H7 (cell line): ENCODE data around the gene C15orf61. TPM values are rescaled to one million over a fixed set of nuclear protein-coding genes. Genes with fewer than 3 reads are reported as not detected.

Experiments used
- DNase-seq: peaks from one replicate; pipeline ENCODE4 v3.0.0; 2012
- H3K27me3 ChIP-seq: 2 replicates; pipeline ENCODE4 v1.6.0; 2011; ENCODE audit warnings: mild to moderate bottlenecking, low read length; ENCODE audit not compliant: control insufficient read depth, insufficient read depth
- H3K36me3 ChIP-seq: replicated peaks from 2 replicates; pipeline ENCODE4 v1.5.1; 2011; ENCODE audit warnings: low read length; ENCODE audit not compliant: control insufficient read depth, insufficient read depth
- H3K4me3 ChIP-seq: 2 replicates; pipeline ENCODE4 v1.5.1; 2011; ENCODE audit warnings: low read depth, mild to moderate bottlenecking, control low read depth, low read length, moderate library complexity; ENCODE audit not compliant: insufficient read depth
- total RNA-seq: library from RNA; depleted of rRNA; stranded (reverse); fragments of >200 nt; shearing (Covaris generic); gene quantifications from 2 replicates; pipeline ENCODE4 v1.2.3, GENCODE V29; 2014

C15orf61 gene
- total RNA-seq, 1 experiment from 2014 or later = 1.1 TPM

DNA sequence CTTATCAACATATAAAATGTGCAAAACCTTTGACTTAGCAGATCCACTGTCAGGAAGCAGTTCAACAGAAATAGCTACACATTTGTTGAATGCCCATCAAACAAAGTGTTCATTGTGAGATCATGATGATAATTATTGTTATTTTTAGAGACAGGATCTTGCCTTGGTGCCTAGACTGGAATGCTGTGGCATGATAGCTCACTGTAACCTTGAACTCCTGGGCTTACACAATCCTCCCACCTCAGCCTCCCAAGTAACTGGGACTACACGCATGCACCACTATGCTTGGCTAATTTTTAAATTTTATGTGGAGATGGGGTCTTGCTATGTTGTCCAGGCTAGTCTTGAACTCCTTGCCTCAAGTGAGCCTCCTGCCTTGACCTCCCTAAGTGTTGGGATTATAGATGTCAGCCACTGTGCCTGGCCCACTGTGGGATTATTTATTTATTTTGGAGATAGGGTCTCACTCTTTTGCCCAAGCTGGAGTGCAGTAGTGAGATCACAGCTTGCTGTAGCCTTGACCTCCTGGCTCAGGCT lies 30.3 kb downstream of the C15orf61 start:
- no peaks in the 10 kb centered on the region for H3K27me3 ChIP-seq
- peaks cover 2% of the 10 kb centered on the region for H3K36me3 ChIP-seq
- DNase-seq = no peak
- H3K4me3 ChIP-seq = no peak overlapping the region

DNA sequence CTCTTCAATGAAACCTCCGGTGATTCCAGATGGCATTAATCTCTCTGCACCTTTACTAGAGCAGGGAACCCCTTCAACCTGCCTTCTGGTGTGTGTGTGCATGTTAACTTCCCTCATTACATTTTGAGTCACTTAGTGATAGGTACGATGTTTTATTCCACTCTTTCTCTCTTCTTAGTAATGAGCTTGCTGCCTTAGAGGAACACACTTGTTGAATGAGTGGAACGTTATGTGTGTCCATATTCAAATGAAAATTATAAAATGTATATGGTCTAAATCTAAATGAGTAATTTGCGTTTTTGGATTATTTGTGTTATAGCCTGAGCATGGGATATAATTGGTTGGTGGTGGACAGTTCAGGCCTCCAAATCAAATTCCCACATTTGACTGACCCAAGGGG lies 33.6 kb downstream of the C15orf61 start:
- H3K36me3 ChIP-seq = peaks cover 2% of the 10 kb centered on the region
- no peak for DNase-seq
- no peaks in the 10 kb centered on the region for H3K27me3 ChIP-seq
- no peak overlapping the region for H3K4me3 ChIP-seq

DNA sequence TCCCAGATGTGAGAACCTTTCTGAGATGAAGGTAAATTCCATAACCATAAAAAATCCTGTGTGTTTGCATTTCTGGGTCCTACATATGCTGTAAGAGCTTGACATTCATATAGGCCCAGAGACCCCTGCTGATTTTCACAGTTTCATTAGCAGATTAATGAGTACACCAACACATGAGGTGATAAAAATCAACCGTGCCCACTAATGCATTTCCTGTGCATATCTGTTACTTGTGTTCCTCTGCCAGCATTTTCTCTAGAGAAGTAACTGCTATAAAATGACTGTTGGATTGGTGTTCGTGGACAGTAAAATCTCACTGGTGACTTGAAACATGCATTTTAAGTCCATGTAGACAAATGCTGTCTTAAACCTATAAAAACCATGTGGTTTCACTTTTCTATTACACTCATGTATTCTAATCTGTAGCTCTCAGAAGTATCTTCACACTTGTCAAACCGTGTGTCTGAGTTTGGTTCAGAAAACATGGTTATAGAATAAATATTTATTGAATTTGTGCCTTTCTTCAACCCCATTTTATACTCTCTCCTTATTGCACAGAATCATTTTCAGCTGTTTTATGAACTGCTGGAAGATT lies 36.1 kb downstream of the C15orf61 start:
- no peaks in the 10 kb centered on the region for H3K27me3 ChIP-seq
- DNase-seq = no peak
- no peak overlapping the region for H3K4me3 ChIP-seq
- H3K36me3 ChIP-seq = no peaks in the 10 kb centered on the region

DNA sequence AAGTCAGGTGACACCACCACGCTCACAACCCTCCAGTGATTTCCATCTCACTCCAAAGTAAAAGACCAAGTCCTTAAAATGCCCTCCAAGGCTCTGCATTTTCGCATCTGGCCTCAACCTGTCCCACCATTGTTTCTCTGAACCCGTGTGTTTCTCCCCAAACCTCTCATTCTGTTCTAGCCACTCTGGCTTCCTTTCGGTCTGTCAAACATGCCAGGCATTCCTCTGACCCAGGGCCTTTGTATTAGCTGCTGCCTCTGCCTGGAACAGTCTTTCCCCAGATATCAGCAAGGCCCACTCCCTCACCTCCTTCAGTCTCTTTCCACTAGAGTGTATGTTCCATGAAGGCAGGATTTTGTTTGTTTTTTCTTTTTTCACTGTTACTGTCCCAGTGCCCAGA lies 37.6 kb downstream of the C15orf61 start:
- peak; percentile 52 for DNase-seq
- H3K27me3 ChIP-seq = no peaks in the 10 kb centered on the region
- H3K4me3 ChIP-seq = no peak overlapping the region
- H3K36me3 ChIP-seq = no peaks in the 10 kb centered on the region

- no peaks in the 10 kb centered on the region for H3K27me3 ChIP-seq
- no peak overlapping the region for H3K4me3 ChIP-seq
- H3K36me3 ChIP-seq = no peaks in the 10 kb centered on the region
- no peak for DNase-seq
Measured at GRCh38 chr15:67559158-67559557, 38.2 kb downstream of the C15orf61 start.

DNA sequence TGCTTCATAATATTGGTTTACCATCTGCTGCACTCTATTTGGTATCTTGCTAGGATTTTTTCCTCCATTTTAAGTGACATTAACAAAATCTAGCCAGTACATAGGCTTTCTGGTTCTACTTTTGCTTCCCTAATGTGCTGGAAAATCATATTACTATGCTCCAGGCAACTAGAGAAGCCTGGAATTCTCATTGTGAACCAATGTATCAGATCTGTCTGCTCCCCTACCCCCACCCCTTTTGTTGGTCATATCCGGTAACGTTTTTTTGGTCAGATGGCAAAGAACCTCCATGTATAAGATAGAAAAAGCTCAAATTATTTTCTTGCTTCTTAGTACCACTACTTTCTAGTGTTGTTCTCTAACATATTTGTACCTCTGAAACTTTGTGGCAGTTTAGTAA lies 38.6 kb downstream of the C15orf61 start:
- no peaks in the 10 kb centered on the region for H3K27me3 ChIP-seq
- DNase-seq = no peak
- H3K36me3 ChIP-seq = no peaks in the 10 kb centered on the region
- H3K4me3 ChIP-seq = no peak overlapping the region

DNA sequence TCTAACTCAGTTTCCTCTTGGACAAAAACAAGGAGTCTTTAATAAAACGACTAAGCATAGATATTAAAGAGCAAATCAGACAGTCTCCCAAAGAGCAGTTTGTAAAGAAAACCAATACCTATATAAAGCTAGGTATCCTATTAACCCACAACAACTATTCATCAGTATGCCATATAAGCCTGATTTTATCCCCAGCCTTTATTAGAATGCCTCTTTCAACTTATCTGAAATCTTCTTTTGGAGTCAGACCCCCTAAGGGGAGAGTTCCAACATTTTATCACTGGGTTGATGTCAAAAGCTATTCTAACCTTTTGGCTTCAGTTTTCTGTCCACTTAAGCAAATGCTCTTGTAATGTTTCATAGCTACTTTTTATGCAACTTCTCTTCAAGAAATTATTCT lies 39.4 kb downstream of the C15orf61 start:
- no peak for DNase-seq
- Histone ChIP-seq H3K27me3 (no peaks in the 10 kb centered on the region), H3K4me3 (no peak overlapping the region), H3K36me3 (no peaks in the 10 kb centered on the region)

- Histone ChIP-seq H3K4me3 (no peak overlapping the region), H3K36me3 (no peaks in the 10 kb centered on the region), H3K27me3 (no peaks in the 10 kb centered on the region)
- no peak for DNase-seq
Measured at GRCh38 chr15:67563092-67563491, 42.2 kb downstream of the C15orf61 start.

- Histone ChIP-seq H3K4me3 (no peak overlapping the region), H3K27me3 (no peaks in the 10 kb centered on the region), H3K36me3 (no peaks in the 10 kb centered on the region)
- DNase-seq = no peak
Measured at GRCh38 chr15:67564021-67564967, 43.4 kb downstream of the C15orf61 start.

DNA sequence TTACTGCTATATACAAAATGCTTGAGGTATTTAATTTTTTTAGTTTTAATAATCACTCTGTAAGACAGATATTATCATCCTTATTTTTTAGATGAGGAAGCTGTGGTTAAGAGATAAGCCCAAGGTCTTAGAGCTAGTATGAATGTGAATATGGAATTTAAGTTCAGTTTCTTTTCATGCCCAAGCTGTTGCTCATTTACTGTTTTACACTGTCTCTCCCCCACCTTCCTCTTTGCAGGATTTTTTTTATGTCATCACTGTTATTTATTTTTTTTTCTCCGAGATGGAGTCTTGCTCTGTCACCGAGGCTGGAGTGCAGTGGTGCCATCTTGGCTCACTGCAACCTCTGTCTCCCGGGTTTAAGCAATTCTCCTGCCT lies 44.0 kb downstream of the C15orf61 start:
- no peaks in the 10 kb centered on the region for H3K27me3 ChIP-seq
- no peak for DNase-seq
- H3K4me3 ChIP-seq = no peak overlapping the region
- H3K36me3 ChIP-seq = no peaks in the 10 kb centered on the region; the same call in 1 of the 2 replicates

DNA sequence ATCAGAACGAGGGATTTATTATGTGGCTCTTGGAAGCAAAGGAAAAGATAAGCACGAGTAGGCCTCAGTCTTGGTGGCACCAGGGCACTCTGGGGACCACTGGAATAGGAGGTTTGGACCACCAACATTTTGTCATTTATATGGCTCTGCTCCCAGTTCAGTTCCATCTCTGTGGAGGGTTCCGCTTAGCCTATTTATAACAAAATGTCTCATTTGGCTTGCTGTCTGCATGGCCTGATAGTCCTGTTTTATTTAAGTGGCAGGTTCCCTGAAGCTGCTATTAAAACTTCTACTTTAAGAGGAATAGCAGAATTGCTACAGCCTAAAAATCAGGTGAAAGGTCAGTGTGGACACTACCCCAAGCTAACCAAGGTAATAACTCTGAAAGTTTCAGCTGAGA lies 48.7 kb downstream of the C15orf61 start:
- Histone ChIP-seq H3K27me3 (no peaks in the 10 kb centered on the region), H3K36me3 (no peaks in the 10 kb centered on the region; the same call in 1 of the 2 replicates), H3K4me3 (no peak overlapping the region)
- no peak for DNase-seq

- DNase-seq = no peak
- Histone ChIP-seq H3K27me3 (no peaks in the 10 kb centered on the region), H3K4me3 (no peak overlapping the region), H3K36me3 (no peaks in the 10 kb centered on the region; the same call in 1 of the 2 replicates)
Measured at GRCh38 chr15:67570875-67571647, 50.1 kb downstream of the C15orf61 start.

DNA sequence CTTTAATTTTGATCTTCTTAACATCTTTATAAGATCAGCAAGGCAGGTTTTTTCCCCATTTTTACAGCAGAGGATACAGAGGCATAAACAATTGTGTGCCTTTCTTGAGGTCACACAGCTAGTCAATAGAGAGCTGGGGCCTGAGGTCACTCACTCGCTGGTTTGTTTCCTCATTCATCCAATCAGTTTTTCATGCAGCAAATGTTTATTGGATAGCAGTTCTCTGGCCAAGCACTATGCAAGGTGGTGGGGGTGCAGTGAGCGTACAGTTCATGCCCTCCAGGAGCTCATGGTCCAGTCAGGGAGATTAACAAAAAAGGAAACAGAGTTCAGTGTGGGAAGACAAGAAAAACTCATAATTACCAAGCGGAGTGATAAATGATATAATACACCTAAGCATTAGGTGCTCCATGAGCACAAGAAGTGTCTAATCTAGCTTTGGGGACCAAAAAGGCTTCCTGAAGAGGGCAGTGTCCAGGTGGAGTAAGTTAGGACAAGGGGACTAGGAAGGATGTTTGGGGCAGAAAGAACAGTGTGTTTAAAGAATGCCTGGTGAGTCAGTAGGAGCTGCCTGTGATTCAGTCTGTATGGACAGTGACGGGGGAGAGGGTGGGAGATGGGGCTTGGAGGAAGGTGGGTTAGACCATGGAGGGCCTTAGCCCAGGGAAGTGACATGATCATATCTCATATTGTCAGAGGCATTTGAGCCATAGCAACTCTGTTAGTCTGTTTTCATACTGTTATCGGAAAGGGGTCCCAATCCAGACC lies 50.9 kb downstream of the C15orf61 start:
- no peaks in the 10 kb centered on the region for H3K27me3 ChIP-seq

DNA sequence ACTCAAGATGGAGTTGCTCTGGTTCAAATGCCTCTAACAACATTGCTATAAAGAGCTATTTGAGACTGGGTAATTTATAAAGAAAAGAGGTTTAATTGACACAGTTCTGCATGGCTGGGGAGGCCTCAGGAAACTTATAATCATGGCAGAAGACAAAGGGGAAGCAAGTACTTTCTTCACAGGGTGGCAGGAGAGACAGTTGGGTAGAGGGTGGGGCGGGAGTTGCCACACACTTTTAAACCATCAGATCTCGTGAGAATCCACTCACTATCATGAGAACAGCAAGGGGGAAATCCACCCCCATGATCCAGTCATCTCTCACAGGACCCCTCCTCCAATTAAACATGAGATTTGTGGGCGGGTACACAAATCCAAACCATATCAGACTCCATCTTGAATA lies 52.3 kb downstream of the C15orf61 start:
- Histone ChIP-seq H3K36me3 (no peaks in the 10 kb centered on the region; the same call in 1 of the 2 replicates), H3K4me3 (no peak overlapping the region), H3K27me3 (no peaks in the 10 kb centered on the region)
- DNase-seq = no peak

More for the DNA sequence above, 50.9 kb downstream of the C15orf61 start:
- no peaks in the 10 kb centered on the region; the same call in 1 of the 2 replicates for H3K36me3 ChIP-seq
- H3K4me3 ChIP-seq = no peak overlapping the region
- DNase-seq = peak; percentile 22
